ENCODE data around the gene CLK3. TPM values are rescaled to one million over a fixed set of nuclear protein-coding genes. Genes with fewer than 3 reads are reported as not detected.

CLK3 gene
- total and polyA plus RNA-seq, 7 experiments from 2014 or later: 57.8 to 273 (median 169) TPM

DNA sequence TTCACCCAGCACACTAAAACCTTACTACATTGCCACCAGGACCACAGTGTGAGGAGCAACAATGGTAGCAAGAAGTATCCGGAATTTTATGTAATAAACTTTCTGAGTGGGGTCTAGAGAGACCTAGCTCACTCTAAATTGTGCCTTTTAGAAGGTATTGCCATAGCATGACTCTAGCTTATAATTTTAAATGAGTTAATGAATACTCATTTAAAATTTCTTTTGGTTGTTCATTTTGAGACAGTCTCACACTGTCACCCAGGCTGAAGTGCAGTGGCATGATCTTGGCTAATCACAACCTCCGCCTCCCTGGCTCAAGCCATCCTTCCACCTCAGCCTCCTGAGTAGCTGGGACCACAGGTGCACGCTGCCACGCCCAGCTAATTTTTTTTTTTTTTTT, 54.0 kb downstream of the CLK3 start:
- CTCF ChIA-PET: interaction anchor here (0.7 to 0.9 kb wide), 2 partner anchors 30 to 277 kb away, joined by 3 to 4 read pairs; no protein-coding TSS in a partner anchor
- intact Hi-C loops (cut with micrococcal nuclease): no loop called here
- Histone ChIP-seq H3K27me3 (ENCODE audit: control insufficient read depth in 2 of 2, insufficient read depth in 2 of 2, low read length in 2 of 2) (no peaks in the 10 kb centered on the region), H3K36me3 (ENCODE audit: control insufficient read depth in 2 of 3, insufficient read depth in 3 of 3, low read length in 3 of 3) (peaks cover 8 to 36% (median 8%) of the 10 kb centered on the region in 3 experiments), H3K4me3 (ENCODE audit: low read length) (no peak overlapping the region), H3K4me1 (ENCODE audit: control insufficient read depth in 2 of 2, insufficient read depth in 2 of 2, low read length in 2 of 2) (no peaks in the 10 kb centered on the region), H3K27ac (ENCODE audit: low read depth, low read length) (no peak overlapping the region), H3K9me3 (ENCODE audit: control insufficient read depth in 2 of 3, low read length in 3 of 3) (no peaks in the 10 kb centered on the region)
- ATAC-seq (no peak), DNase-seq (no peak)
- Mint-ChIP-seq H3K4me1 (peaks cover 0 to 30% (median 23%) of the 10 kb centered on the region in 7 donors), H3K36me3 (peaks cover 10 to 46% (median 19%) of the 10 kb centered on the region in 5 donors), H3K9me3 (peaks cover 0 to 2% (median 0%) of the 10 kb centered on the region in 11 donors), H3K27ac (no peak overlapping the region), H3K27me3 (no peaks in the 10 kb centered on the region), H3K4me3 (no peak overlapping the region)
- POLR2A ChIA-PET: interaction anchor here (0.7 kb wide), 1 partner anchor 54 kb away, joined by 5 read pairs; no protein-coding TSS in a partner anchor

DNA sequence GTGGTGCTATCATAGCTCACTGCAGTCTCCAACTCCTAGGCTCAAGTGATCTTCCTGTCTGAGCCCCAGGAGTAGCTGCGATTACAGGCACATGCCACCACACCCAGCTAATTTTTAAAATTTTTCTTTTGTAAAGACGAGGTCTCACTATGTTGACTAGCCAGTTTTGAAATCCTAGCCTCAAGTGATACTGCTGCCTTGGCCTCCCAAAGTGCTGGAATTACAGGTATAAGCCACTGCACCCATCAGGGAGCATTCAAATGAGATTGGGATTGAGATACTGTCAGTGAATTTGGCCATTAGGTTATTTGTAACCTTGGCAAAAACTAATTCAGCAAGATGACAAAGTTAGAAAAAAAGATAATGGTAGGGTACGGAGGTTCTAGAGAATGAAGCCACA, 58.5 kb downstream of the CLK3 start:
- H3K36me3 ChIP-seq (ENCODE audit: control insufficient read depth in 2 of 3, insufficient read depth in 3 of 3, low read length in 3 of 3): peaks cover 8 to 39% (median 8%) of the 10 kb centered on the region in 3 experiments
- CTCF ChIA-PET: no interaction called here
- POLR2A ChIA-PET: no interaction called here

DNA sequence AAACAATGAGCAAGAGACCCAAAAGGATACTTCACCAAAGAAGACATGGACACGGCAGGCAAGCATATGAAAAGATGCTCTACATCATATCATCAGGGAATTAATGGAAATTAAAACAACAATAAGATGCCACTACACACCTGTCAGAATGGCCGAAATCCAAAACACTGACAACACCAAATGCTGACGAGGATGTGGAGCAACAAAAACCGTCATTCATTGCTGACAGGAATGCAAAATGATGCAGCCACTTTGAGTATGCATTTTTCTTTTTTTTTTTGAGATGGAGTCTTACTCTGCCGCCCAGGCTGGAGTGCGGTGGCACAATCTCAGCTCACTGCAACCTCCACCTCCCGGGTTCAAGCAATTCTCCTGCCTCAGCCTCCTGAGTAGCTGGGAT, 61.2 kb downstream of the CLK3 start:
- CTCF ChIA-PET: no interaction called here
- Mint-ChIP-seq H3K4me3 (no peak overlapping the region), H3K27ac (no peak overlapping the region), H3K9me3 (peaks cover 0 to 2% (median 0%) of the 10 kb centered on the region in 11 donors), H3K36me3 (peaks cover 10 to 38% (median 19%) of the 10 kb centered on the region in 5 donors), H3K4me1 (peaks cover 2 to 42% (median 34%) of the 10 kb centered on the region in 7 donors), H3K27me3 (no peaks in the 10 kb centered on the region)
- H3K4me1 ChIP-seq (ENCODE audit: control insufficient read depth in 2 of 2, insufficient read depth in 2 of 2, low read length in 2 of 2): no peaks in the 10 kb centered on the region
- POLR2A ChIA-PET: no interaction called here
- H3K27me3 ChIP-seq (ENCODE audit: control insufficient read depth in 2 of 2, insufficient read depth in 2 of 2, low read length in 2 of 2): no peaks in the 10 kb centered on the region
- H3K9me3 ChIP-seq (ENCODE audit: control insufficient read depth in 2 of 3, low read length in 3 of 3): no peaks in the 10 kb centered on the region
- DNase-seq (no peak), ATAC-seq (no peak)
- H3K4me3 ChIP-seq (ENCODE audit: low read length): no peak overlapping the region
- no peak overlapping the region for H3K27ac ChIP-seq (ENCODE audit: low read depth, low read length)
- peaks cover 0 to 25% (median 4%) of the 10 kb centered on the region in 3 experiments for H3K36me3 ChIP-seq (ENCODE audit: control insufficient read depth in 2 of 3, insufficient read depth in 3 of 3, low read length in 3 of 3)
- intact Hi-C loops (cut with micrococcal nuclease): no loop called here

More for the DNA sequence above, 58.5 kb downstream of the CLK3 start:
- Histone ChIP-seq H3K4me1 (ENCODE audit: control insufficient read depth in 2 of 2, insufficient read depth in 2 of 2, low read length in 2 of 2) (no peaks in the 10 kb centered on the region), H3K4me3 (ENCODE audit: low read length) (no peak overlapping the region), H3K27ac (ENCODE audit: low read depth, low read length) (no peak overlapping the region), H3K9me3 (ENCODE audit: control insufficient read depth in 2 of 3, low read length in 3 of 3) (no peaks in the 10 kb centered on the region), H3K27me3 (ENCODE audit: control insufficient read depth in 2 of 2, insufficient read depth in 2 of 2, low read length in 2 of 2) (no peaks in the 10 kb centered on the region)
- DNase-seq: no peak
- Mint-ChIP-seq H3K27me3 (no peaks in the 10 kb centered on the region), H3K36me3 (peaks cover 10 to 33% (median 16%) of the 10 kb centered on the region in 5 donors), H3K4me1 (peaks cover 2 to 21% (median 17%) of the 10 kb centered on the region in 7 donors), H3K9me3 (peaks cover 0 to 2% (median 0%) of the 10 kb centered on the region in 11 donors), H3K4me3 (no peak overlapping the region), H3K27ac (peak overlapping the region in 2 of 9 donors; percentile 10 to 91)
- intact Hi-C loops (cut with micrococcal nuclease): no loop called here
- no peak for ATAC-seq

Other genes starting within 250 kb of the CLK3 start
- gene CYP11A1, start 248.2 kb upstream of the CLK3 start, total RNA-seq: 1 to 10 TPM in 1 of 5 experiments, under 1 TPM in 1, not detected in 3; 0.58 to 1.0 TPM
- not detected for gene CYP11A1, start 248.2 kb upstream of the CLK3 start, polyA plus RNA-seq
- 10 to 100 TPM in 2 of 5 experiments, 1 to 10 TPM in 3; 1.6 to 15.7 (median 5.0) TPM for gene SEMA7A, start 181.9 kb upstream of the CLK3 start, total RNA-seq
- gene SEMA7A, start 181.9 kb upstream of the CLK3 start, polyA plus RNA-seq: not detected
- 10 to 100 TPM; 20.2 to 50.7 (median 40.6) TPM for gene UBL7, start 154.7 kb upstream of the CLK3 start, total RNA-seq
- gene UBL7, start 154.7 kb upstream of the CLK3 start, polyA plus RNA-seq: 100 to 1,000 TPM; 108 to 127 TPM
- gene ARID3B, start 74.6 kb upstream of the CLK3 start, total RNA-seq: 10 to 100 TPM; 29.5 to 45.4 (median 36.8) TPM
- gene ARID3B, start 74.6 kb upstream of the CLK3 start, polyA plus RNA-seq: 10 to 100 TPM in 1 of 2 donors, 1 to 10 TPM in 1; 5.1 to 16.3 TPM
- 10 to 100 TPM; 29.0 to 45.3 (median 38.7) TPM for gene EDC3, start 80.2 kb downstream of the CLK3 start, total RNA-seq
- gene EDC3, start 80.2 kb downstream of the CLK3 start, polyA plus RNA-seq: 10 to 100 TPM; 25.3 to 34.2 TPM
- gene CYP1A1, start 109.7 kb downstream of the CLK3 start, total RNA-seq: under 1 TPM in 1 of 5 experiments, not detected in 4; 0.63 TPM
- gene CYP1A1, start 109.7 kb downstream of the CLK3 start, polyA plus RNA-seq: not detected
- gene CYP1A2, start 133.0 kb downstream of the CLK3 start, total RNA-seq: not detected
- not detected for gene CYP1A2, start 133.0 kb downstream of the CLK3 start, polyA plus RNA-seq
- 100 to 1,000 TPM; 163 to 421 (median 228) TPM for gene CSK, start 166.2 kb downstream of the CLK3 start, total RNA-seq
- 100 to 1,000 TPM in 1 of 2 donors, 10 to 100 TPM in 1; 67.7 to 144 TPM for gene CSK, start 166.2 kb downstream of the CLK3 start, polyA plus RNA-seq
- gene LMAN1L, start 197.0 kb downstream of the CLK3 start, total RNA-seq: 1 to 10 TPM in 4 of 5 experiments, under 1 TPM in 1; 0.35 to 2.4 (median 1.3) TPM
- not detected for gene LMAN1L, start 197.0 kb downstream of the CLK3 start, polyA plus RNA-seq
- gene CPLX3, start 210.8 kb downstream of the CLK3 start, total RNA-seq: under 1 TPM in 2 of 5 experiments, not detected in 3; 0.27 to 0.60 TPM
- gene CPLX3, start 210.8 kb downstream of the CLK3 start, polyA plus RNA-seq: not detected
- 100 to 1,000 TPM in 1 of 5 experiments, 10 to 100 TPM in 4; 53.2 to 106 (median 59.2) TPM for gene ULK3, start 227.3 kb downstream of the CLK3 start, total RNA-seq
- 10 to 100 TPM; 15.4 to 32.8 TPM for gene ULK3, start 227.3 kb downstream of the CLK3 start, polyA plus RNA-seq